Thyroid gland (tissue), 4 donors: ENCODE measurements around the gene HOOK1. TPM values are rescaled to one million over a fixed set of nuclear protein-coding genes. Genes with fewer than 3 reads are reported as not detected.

Source experiments
- DNase-seq, 2 donors: peaks; one replicate each; pipeline ENCODE4 v3.0.0-alpha.2; 2019
- H3K27ac ChIP-seq, 3 donors: fragments of 200-600 bp; sonication (generic); 1 replicate in 2 of 3; 2 replicates in 1 of 3; pipeline ENCODE4 v1.5.1; 2016 to 2019; ENCODE audit warnings: mild to moderate bottlenecking in 1 of 3, moderate library complexity in 1 of 3
- H3K27me3 ChIP-seq: fragments of 200-600 bp; sonication (generic); one replicate; pipeline ENCODE4 v1.5.1; 2019
- H3K36me3 ChIP-seq, 2 donors: fragments of 200-600 bp; sonication (generic); one replicate each; pipeline ENCODE4 v1.5.1; 2016 to 2019
- H3K4me1 ChIP-seq, 2 donors: fragments of 200-600 bp; sonication (generic); one replicate each; pipeline ENCODE4 v1.5.1; 2017 to 2019
- H3K4me3 ChIP-seq, 3 donors: fragments of 200-600 bp; sonication (generic); replicated peaks in 1 of 3; 1 replicate in 2 of 3; 2 replicates in 1 of 3; pipeline ENCODE4 v1.5.1; 2016; ENCODE audit warnings: mild to moderate bottlenecking in 1 of 3
- H3K9me3 ChIP-seq: fragments of 200-600 bp; sonication (generic); one replicate; pipeline ENCODE4 v1.5.1; 2017
- CTCF ChIP-seq, 6 experiments: fragments of 200-600 bp in 3 of 6; fragments of 450-650 bp in 3 of 6; sonication (generic) in 3 of 6; IDR thresholded peaks; one replicate each; pipeline ENCODE4 v1.5.1; 2016 to 2019; ENCODE audit warnings: antibody characterized with exemption in 6 of 6, mild to moderate bottlenecking in 2 of 6, inconsistent platforms in 1 of 6, moderate library complexity in 1 of 6
- POLR2A ChIP-seq, 2 donors: fragments of 450-650 bp; IDR thresholded peaks; one replicate each; pipeline ENCODE4 v1.6.1; 2017; ENCODE audit warnings: antibody characterized with exemption in 2 of 2, mild to moderate bottlenecking in 2 of 2, moderate library complexity in 1 of 2
- intact Hi-C: fragments of 100-400 bp; cut with DNase I; formaldehyde crosslinking; loops from one replicate; pipeline ENCODE4 v1.15.1; 2023
- total RNA-seq, 4 donors: library from RNA; depleted of rRNA; stranded (reverse); fragments of >200 nt; gene quantifications; one replicate each; pipeline ENCODE4 v1.2.3, GENCODE V29; 2016

The HOOK1 gene
- total RNA-seq, 4 donors from 2014 or later, result 13.2 to 38.3 (median 31.3) TPM

- no peak for DNase-seq
- TF ChIP-seq POLR2A (IDR thresholded peaks at IDR 0.05), result no peak
- TF ChIP-seq CTCF (IDR thresholded peaks at IDR 0.05), result no peak
- Histone ChIP-seq H3K27ac (no peak overlapping the region), H3K9me3 (no peaks in the 10 kb centered on the region), H3K4me1 (peaks cover 4 to 10% of the 10 kb centered on the region in 2 donors), H3K4me3 (no peak overlapping the region), H3K27me3 (no peaks in the 10 kb centered on the region), H3K36me3 (no peaks in the 10 kb centered on the region)
- intact Hi-C loops, result no loop called here
Measured at GRCh38 chr1:59924653-59925052, 109.9 kb downstream of the HOOK1 start.

Other genes with a start within 250 kb of the HOOK1 start
- under 1 TPM in 1 of 4 donors, not detected in 3; 0.33 TPM for gene CYP2J2, start 111.8 kb downstream of the HOOK1 start, total RNA-seq